ENCODE results near the gene CETP.

Gene CETP

GRCh38 chr16:57030346-57030902 is 68.7 kb downstream of the CETP start:
- Histone ChIP-seq H3K4me2 (no peak overlapping the region), H3K27me3 (ENCODE audit: insufficient read depth, low read depth) (no peaks in the 10 kb centered on the region), H3K9ac (no peak overlapping the region), H3K36me3 (ENCODE audit: insufficient read depth) (no peaks in the 10 kb centered on the region), H3K79me2 (ENCODE audit: insufficient read depth, low read depth) (no peaks in the 10 kb centered on the region), H4K20me1 (ENCODE audit: insufficient read depth) (no peaks in the 10 kb centered on the region), H3K27ac (no peak overlapping the region), H3K4me3 (IDR thresholded peaks at IDR 0.05; ENCODE audit: insufficient read depth, low read depth, low read length) (no peak overlapping the region), H3K4me1 (ENCODE audit: low read depth, poor library complexity, severe bottlenecking) (peaks cover 4% of the 10 kb centered on the region), H2AFZ (ENCODE audit: low read depth) (no peak overlapping the region)
- TF ChIP-seq CTCF (conservative IDR thresholded peaks at IDR 0.05; ENCODE audit: low read depth, low read length): no peak

DNA sequence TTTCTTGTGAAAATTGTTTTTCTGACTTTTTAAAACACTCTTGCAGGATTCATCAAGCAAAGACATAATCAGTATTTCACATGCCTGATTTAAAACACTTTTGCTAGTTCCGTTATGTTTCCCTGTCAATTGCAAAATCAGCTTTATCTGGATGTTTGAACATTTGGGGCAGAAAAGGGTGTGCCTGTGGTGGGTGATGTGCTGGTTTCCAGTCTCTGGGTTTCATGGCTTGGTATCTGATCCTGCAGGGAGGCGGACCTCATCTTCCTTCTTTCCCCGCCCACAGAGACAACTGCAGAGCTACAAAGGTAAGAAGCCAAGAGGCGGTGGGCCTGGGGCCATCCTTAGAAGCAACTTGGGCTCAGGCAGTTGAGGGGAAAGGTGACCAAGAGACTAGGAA is 69.4 kb downstream of the CETP start:
- no peaks in the 10 kb centered on the region for H3K79me2 ChIP-seq (ENCODE audit: insufficient read depth, low read depth)
- H3K9ac ChIP-seq: no peak overlapping the region
- H3K27me3 ChIP-seq (ENCODE audit: insufficient read depth, low read depth): no peaks in the 10 kb centered on the region
- H3K4me3 ChIP-seq (IDR thresholded peaks at IDR 0.05; ENCODE audit: insufficient read depth, low read depth, low read length): no peak overlapping the region
- no peak overlapping the region for H2AFZ ChIP-seq (ENCODE audit: low read depth)
- no peak for TF ChIP-seq CTCF (conservative IDR thresholded peaks at IDR 0.05; ENCODE audit: low read depth, low read length)
- H3K4me1 ChIP-seq (ENCODE audit: low read depth, poor library complexity, severe bottlenecking): peaks cover 4% of the 10 kb centered on the region
- no peaks in the 10 kb centered on the region for H4K20me1 ChIP-seq (ENCODE audit: insufficient read depth)
- no peaks in the 10 kb centered on the region for H3K36me3 ChIP-seq (ENCODE audit: insufficient read depth)
- no peak overlapping the region for H3K4me2 ChIP-seq
- H3K27ac ChIP-seq: no peak overlapping the region

- H3K4me3 ChIP-seq (IDR thresholded peaks at IDR 0.05; ENCODE audit: insufficient read depth, low read depth, low read length): no peak overlapping the region
- H2AFZ ChIP-seq (ENCODE audit: low read depth): no peak overlapping the region
- H3K9ac ChIP-seq: no peak overlapping the region
- no peak overlapping the region for H3K27ac ChIP-seq
- peaks cover 6% of the 10 kb centered on the region for H3K4me1 ChIP-seq (ENCODE audit: low read depth, poor library complexity, severe bottlenecking)
- no peak overlapping the region for H3K4me2 ChIP-seq
- H3K27me3 ChIP-seq (ENCODE audit: insufficient read depth, low read depth): no peaks in the 10 kb centered on the region
- TF ChIP-seq CTCF (conservative IDR thresholded peaks at IDR 0.05; ENCODE audit: low read depth, low read length): no peak
- H4K20me1 ChIP-seq (ENCODE audit: insufficient read depth): no peaks in the 10 kb centered on the region
- H3K36me3 ChIP-seq (ENCODE audit: insufficient read depth): no peaks in the 10 kb centered on the region
- no peaks in the 10 kb centered on the region for H3K79me2 ChIP-seq (ENCODE audit: insufficient read depth, low read depth)
Measured at GRCh38 chr16:57032346-57032745, 70.6 kb downstream of the CETP start.

DNA sequence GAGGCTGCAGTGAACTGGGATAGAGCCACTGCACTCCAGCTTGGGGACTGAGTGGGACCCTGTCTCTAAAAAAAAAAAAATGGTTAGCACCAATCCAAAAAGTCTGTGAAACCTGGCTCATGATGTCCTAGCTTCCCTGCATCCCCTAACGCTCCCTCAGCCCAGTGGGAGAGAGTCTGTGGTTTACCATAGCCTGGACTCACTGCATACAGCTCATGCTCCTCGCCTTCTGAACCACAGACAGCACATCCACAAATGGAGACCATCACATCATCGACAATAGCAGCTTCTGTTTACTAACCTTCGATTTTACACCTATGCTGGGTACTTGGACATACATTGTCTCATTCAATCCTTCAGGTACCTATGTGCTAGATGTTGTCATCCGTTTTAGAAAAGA is 71.2 kb downstream of the CETP start:
- Histone ChIP-seq H3K79me2 (ENCODE audit: insufficient read depth, low read depth) (no peaks in the 10 kb centered on the region), H3K27ac (no peak overlapping the region), H4K20me1 (ENCODE audit: insufficient read depth) (no peaks in the 10 kb centered on the region), H3K4me2 (no peak overlapping the region), H2AFZ (ENCODE audit: low read depth) (no peak overlapping the region), H3K36me3 (ENCODE audit: insufficient read depth) (no peaks in the 10 kb centered on the region), H3K4me1 (ENCODE audit: low read depth, poor library complexity, severe bottlenecking) (peaks cover 11% of the 10 kb centered on the region), H3K9ac (no peak overlapping the region), H3K4me3 (IDR thresholded peaks at IDR 0.05; ENCODE audit: insufficient read depth, low read depth, low read length) (no peak overlapping the region), H3K27me3 (ENCODE audit: insufficient read depth, low read depth) (no peaks in the 10 kb centered on the region)
- no peak for TF ChIP-seq CTCF (conservative IDR thresholded peaks at IDR 0.05; ENCODE audit: low read depth, low read length)
